ENCODE data around the gene QKI. TPM values are rescaled to one million over a fixed set of nuclear protein-coding genes. Genes with fewer than 3 reads are reported as not detected.

Gene QKI
- total RNA-seq, 2 experiments from 2014 or later: 43.3 to 47.5 TPM

- TF ChIP-seq CTCF (IDR thresholded peaks at IDR 0.05): no peak
- Mint-ChIP-seq H3K27ac (peak overlapping the region; percentile 79), H3K36me3 (ENCODE audit: low read depth) (peaks cover 4% of the 10 kb centered on the region), H3K4me3 (peak overlapping the region; percentile 19), H3K27me3 (no peaks in the 10 kb centered on the region), H3K9me3 (no peaks in the 10 kb centered on the region), H3K4me1 (ENCODE audit: low read depth) (peaks cover 42% of the 10 kb centered on the region)
- DNase-seq (peak; percentile 41), ATAC-seq (peak; percentile 45)
- ChIA-PET POLR2A (no interaction called here), CTCF (no interaction called here)
- intact Hi-C loops (cut with micrococcal nuclease): no loop called here
Observed at GRCh38 chr6:163490826-163491577, 76.5 kb downstream of the QKI start.

- intact Hi-C loops (cut with micrococcal nuclease): no loop called here
- CTCF ChIA-PET: no interaction called here
- POLR2A ChIA-PET: no interaction called here
- Mint-ChIP-seq H3K27me3 (no peaks in the 10 kb centered on the region), H3K36me3 (ENCODE audit: low read depth) (peaks cover 4% of the 10 kb centered on the region), H3K4me1 (ENCODE audit: low read depth) (peaks cover 42% of the 10 kb centered on the region), H3K4me3 (no peak overlapping the region), H3K27ac (no peak overlapping the region), H3K9me3 (no peaks in the 10 kb centered on the region)
- ATAC-seq (no peak), DNase-seq (no peak)
- no peak for TF ChIP-seq CTCF (IDR thresholded peaks at IDR 0.05)
Observed at GRCh38 chr6:163491737-163492300, 77.3 kb downstream of the QKI start.

- intact Hi-C loops (cut with micrococcal nuclease): no loop called here
- ChIA-PET POLR2A (no interaction called here), CTCF (no interaction called here)
- no peak overlapping the region for H3K27ac Mint-ChIP-seq
- no peaks in the 10 kb centered on the region for H3K27me3 Mint-ChIP-seq
- H3K4me1 Mint-ChIP-seq (ENCODE audit: low read depth): peaks cover 32% of the 10 kb centered on the region
- no peak for TF ChIP-seq CTCF (IDR thresholded peaks at IDR 0.05)
- H3K4me3 Mint-ChIP-seq: no peak overlapping the region
- ATAC-seq (no peak), DNase-seq (no peak)
- peaks cover 8% of the 10 kb centered on the region for H3K36me3 Mint-ChIP-seq (ENCODE audit: low read depth)
- peaks cover 6% of the 10 kb centered on the region for H3K9me3 Mint-ChIP-seq
Observed at GRCh38 chr6:163494279-163494727, 79.8 kb downstream of the QKI start.

GRCh38 chr6:163496205-163496604 is 81.7 kb downstream of the QKI start:
- Mint-ChIP-seq H3K27me3 (no peaks in the 10 kb centered on the region), H3K27ac (no peak overlapping the region), H3K4me1 (ENCODE audit: low read depth) (peaks cover 22% of the 10 kb centered on the region), H3K9me3 (peaks cover 10% of the 10 kb centered on the region), H3K36me3 (ENCODE audit: low read depth) (peaks cover 10% of the 10 kb centered on the region), H3K4me3 (no peak overlapping the region)
- intact Hi-C loops (cut with micrococcal nuclease): no loop called here
- DNase-seq (no peak), ATAC-seq (no peak)
- ChIA-PET POLR2A (no interaction called here), CTCF (no interaction called here)
- no peak for TF ChIP-seq CTCF (IDR thresholded peaks at IDR 0.05)

- no peak for TF ChIP-seq CTCF (IDR thresholded peaks at IDR 0.05)
- Mint-ChIP-seq H3K27ac (no peak overlapping the region), H3K4me1 (ENCODE audit: low read depth) (peaks cover 19% of the 10 kb centered on the region), H3K4me3 (no peak overlapping the region), H3K9me3 (peaks cover 16% of the 10 kb centered on the region), H3K27me3 (no peaks in the 10 kb centered on the region), H3K36me3 (ENCODE audit: low read depth) (peaks cover 30% of the 10 kb centered on the region)
- no peak for ATAC-seq
- CTCF ChIA-PET: no interaction called here
- intact Hi-C loops (cut with micrococcal nuclease): no loop called here
- POLR2A ChIA-PET: interaction anchor here (0.7 kb wide), 1 partner anchor 137 kb away, joined by 5 read pairs; no protein-coding TSS in a partner anchor
- DNase-seq: no peak
Observed at GRCh38 chr6:163500105-163500504, 85.6 kb downstream of the QKI start.

All from activated CD8-positive, alpha-beta T cell treated with anti-CD3 and anti-CD28 coated beads for 36 hours (primary cell).